Endothelial cell of umbilical vein (primary cell): ENCODE results near the gene C17orf113. TPM values are rescaled to one million over a fixed set of nuclear protein-coding genes. Genes with fewer than 3 reads are reported as not detected.

ENCODE experiments used
- BruUV-seq: library from RNA; stranded (reverse); fragments of 400-500 nt; replicated peaks from 2 replicates; lab custom pipeline; 2021; lab: Mats Ljungman, UMichigan
- CTCF ChIA-PET: fragments of 300-600, 350-600 bp; sonication (Branson Sonifier 250); formaldehyde crosslinking; loops from one replicate; lab custom pipeline; 2021; ENCODE audit warnings: antibody characterized with exemption, inconsistent platforms; lab: Charles Lee
- POLR2A ChIA-PET: fragments of 300-600, 350-600 bp; sonication (Branson Sonifier 250); formaldehyde crosslinking; loops from one replicate; lab custom pipeline; 2021; ENCODE audit warnings: antibody characterized with exemption, inconsistent platforms; lab: Charles Lee
- DNase-seq: peaks from one replicate; pipeline ENCODE4 v3.0.0-alpha.2; 2011; ENCODE audit warnings: low read depth, low spot score
- FAIRE-seq: peaks from 2 replicates; lab custom pipeline; 2011; peaks lifted over from hg19 to GRCh38; lab: Jason Lieb, UNC
- H2AFZ ChIP-seq: 2 replicates; pipeline ENCODE4 v1.6.0; 2012; ENCODE audit warnings: low read depth, low read length, control low read depth, inconsistent platforms
- H3K27ac ChIP-seq: 2 replicates; pipeline ENCODE4 v1.5.1; 2011; ENCODE audit warnings: low read depth, mild to moderate bottlenecking, control low read depth, low read length, moderate library complexity; ENCODE audit not compliant: insufficient read depth
- H3K27me3 ChIP-seq, 2 experiments: 2 replicates each; pipeline versions ENCODE4 v1.6.0 to v1.6.1; 2011; ENCODE audit warnings: low read length in 2 of 2, mixed read lengths in 1 of 2; ENCODE audit not compliant: control insufficient read depth in 2 of 2, insufficient read depth in 2 of 2
- H3K36me3 ChIP-seq, 2 experiments: 2 replicates in 1 of 2; 3 replicates in 1 of 2; pipeline ENCODE4 v1.5.1; 2011; ENCODE audit warnings: low read length in 2 of 2, mild to moderate bottlenecking in 1 of 2, moderate library complexity in 1 of 2; ENCODE audit not compliant: control insufficient read depth in 2 of 2, insufficient read depth in 2 of 2; ENCODE audit errors: extremely low read depth in 1 of 2
- H3K4me1 ChIP-seq: 3 replicates; pipeline ENCODE4 v1.5.1; 2011; ENCODE audit warnings: mild to moderate bottlenecking, low read length; ENCODE audit not compliant: control insufficient read depth, insufficient read depth; ENCODE audit errors: extremely low read depth
- H3K4me2 ChIP-seq: 2 replicates; pipeline ENCODE4 v1.6.1; 2011; ENCODE audit warnings: low read length, control low read depth, mixed read lengths; ENCODE audit not compliant: insufficient read depth
- H3K4me3 ChIP-seq, 3 experiments: fragments of 200-600 bp in 1 of 3; sonication (generic), shearing (Covaris generic) in 1 of 3; replicated peaks in 1 of 3; 2 replicates each; pipeline ENCODE4 v1.5.1; 2011 to 2016; ENCODE audit warnings: control low read depth in 3 of 3, low read length in 3 of 3, mild to moderate bottlenecking in 2 of 3, inconsistent platforms in 1 of 3, low read depth in 1 of 3, moderate library complexity in 1 of 3; ENCODE audit not compliant: insufficient read depth in 1 of 3
- H3K79me2 ChIP-seq: 2 replicates; pipeline ENCODE4 v1.6.0; 2012; ENCODE audit warnings: low read length, inconsistent platforms; ENCODE audit not compliant: control insufficient read depth, insufficient read depth
- H3K9ac ChIP-seq: replicated peaks from 2 replicates; pipeline ENCODE3; 2011; ENCODE audit warnings: low read length, control low read depth; ENCODE audit not compliant: insufficient read depth; ENCODE audit errors: extremely low read depth
- H3K9me1 ChIP-seq: replicated peaks from 3 replicates; pipeline ENCODE4 v1.6.0; 2011; ENCODE audit warnings: mild to moderate bottlenecking, low read length; ENCODE audit not compliant: control insufficient read depth, insufficient read depth; ENCODE audit errors: extremely low read depth
- H3K9me3 ChIP-seq: replicated peaks from 2 replicates; pipeline ENCODE4 v1.5.1; 2012; ENCODE audit warnings: low read length, inconsistent platforms; ENCODE audit not compliant: control insufficient read depth, insufficient read depth
- H4K20me1 ChIP-seq: replicated peaks from 2 replicates; pipeline ENCODE3; 2011; ENCODE audit warnings: mild to moderate bottlenecking, low read length; ENCODE audit not compliant: control insufficient read depth, insufficient read depth; ENCODE audit errors: extremely low read depth
- CTCF ChIP-seq, 2 donors: IDR thresholded peaks; 1 replicate in 1 of 2; 2 replicates in 1 of 2; pipeline ENCODE4 v1.5.1; 2011; ENCODE audit warnings: low read length in 2 of 2, mild to moderate bottlenecking in 2 of 2, moderate library complexity in 2 of 2, control low read depth in 1 of 2, inconsistent platforms in 1 of 2, low read depth in 1 of 2; ENCODE audit not compliant: insufficient read depth in 1 of 2; ENCODE audit errors: extremely low read depth in 1 of 2
- EZH2 ChIP-seq: IDR thresholded peaks from 2 replicates; pipeline ENCODE4 v1.6.1; 2012; ENCODE audit warnings: borderline replicate concordance, low read depth, mild to moderate bottlenecking, moderate library complexity, low read length, inconsistent platforms; ENCODE audit not compliant: severe bottlenecking
- FOS ChIP-seq: IDR thresholded peaks from 2 replicates; pipeline ENCODE4 v1.6.1; 2011; ENCODE audit warnings: mild to moderate bottlenecking, low read length, moderate library complexity, borderline replicate concordance; ENCODE audit not compliant: insufficient read depth
- GATA2 ChIP-seq: IDR thresholded peaks from 2 replicates; pipeline ENCODE4 v1.7.0; 2011; ENCODE audit warnings: low read depth, mild to moderate bottlenecking, moderate library complexity, mixed read lengths, low read length; ENCODE audit not compliant: insufficient read length, insufficient read depth
- JUN ChIP-seq: IDR thresholded peaks from 2 replicates; pipeline ENCODE4 v1.6.1; 2011; ENCODE audit warnings: borderline replicate concordance, low read depth; ENCODE audit not compliant: insufficient read length, insufficient read depth
- MAX ChIP-seq: IDR thresholded peaks from 2 replicates; pipeline ENCODE4 v1.6.1; 2011; ENCODE audit not compliant: insufficient read depth, insufficient read length
- MYC ChIP-seq: IDR thresholded peaks from one replicate; pipeline ENCODE4 v1.6.1; 2011; ENCODE audit warnings: mild to moderate bottlenecking, low read depth, low read length
- POLR2A ChIP-seq: IDR thresholded peaks from 2 replicates; pipeline ENCODE4 v1.6.1; 2012; ENCODE audit warnings: low read depth, mild to moderate bottlenecking, control low read depth, low read length
- POLR2AphosphoS5 ChIP-seq: IDR thresholded peaks from 2 replicates; pipeline ENCODE4 v1.6.1; 2012; ENCODE audit warnings: low read depth, mild to moderate bottlenecking, control low read depth, low read length, moderate library complexity; ENCODE audit not compliant: insufficient read depth
- dilution Hi-C: fragments of 300-500 bp; cut with MboI; formaldehyde crosslinking; loops from one replicate; pipeline ENCODE4 v1.15.0; 2019; ENCODE audit warnings: low sequenced_read_pairs; ENCODE audit not compliant: extremely low pct_ligation_motif_present
- intact Hi-C: fragments of 100-400 bp; cut with micrococcal nuclease; formaldehyde crosslinking; loops from one replicate; pipeline ENCODE4 v1.10.0; 2022
- polyA plus RNA-seq, 4 experiments: library from polyadenylated mRNA; depleted of rRNA in 3 of 4; stranded (reverse) in 3 of 4; unstranded in 1 of 4; fragments of >200 nt; gene quantifications; 2 replicates each; pipeline versions ENCODE4 v1.2.1 to v1.2.3, GENCODE V29; 2011 to 2012; ENCODE audit warnings: missing spikeins in 1 of 4
- total RNA-seq: library from RNA; stranded (reverse); gene quantifications from 2 replicates; pipeline ENCODE4 v1.2.3, GENCODE V29; 2021

C17orf113 gene
- total and polyA plus RNA-seq, 2 donors (not counting 3 experiments of a cell fraction or from before 2014, with no cell fraction given), result 0.20 to 0.30 TPM

GRCh38 chr17:42087042-42087701 is 36.8 kb upstream of the C17orf113 start:
- dilution Hi-C loops, result no loop called here
- Histone ChIP-seq H3K79me2 (no peaks in the 10 kb centered on the region), H4K20me1 (no peaks in the 10 kb centered on the region), H3K9ac (no peak overlapping the region), H3K4me2 (no peak overlapping the region), H3K36me3 (no peaks in the 10 kb centered on the region), H2AFZ (no peak overlapping the region), H3K4me1 (no peaks in the 10 kb centered on the region), H3K27me3 (peaks cover 11 to 13% of the 10 kb centered on the region in 2 experiments), H3K27ac (no peak overlapping the region), H3K9me1 (no peaks in the 10 kb centered on the region), H3K9me3 (no peaks in the 10 kb centered on the region), H3K4me3 (no peak overlapping the region)
- intact Hi-C loops, result no loop called here
- no peak for DNase-seq
- no peak for TF ChIP-seq FOS
- no peak for TF ChIP-seq POLR2A
- TF ChIP-seq JUN, result no peak
- no peak for TF ChIP-seq GATA2
- TF ChIP-seq MYC, result no peak
- TF ChIP-seq MAX, result no peak
- TF ChIP-seq EZH2, result no peak
- no peak for TF ChIP-seq POLR2AphosphoS5
- TF ChIP-seq CTCF (IDR thresholded peaks at IDR 0.05; ENCODE audit: extremely low read depth in 1 of 2, insufficient read depth in 1 of 2, low read depth in 1 of 2, low read length in 2 of 2), result no peak
- no TSS peak for BruUV-seq
- ChIA-PET POLR2A (no interaction called here), CTCF (interaction anchor here (0.8 to 3.5 kb wide), 2 partner anchors 13 to 19 kb away, joined by 3 to 13 read pairs; no protein-coding TSS in a partner anchor)
- no peak for FAIRE-seq
